Caco-2 (cell line): ENCODE measurements around the gene ADAMTSL2. TPM values are rescaled to one million over a fixed set of nuclear protein-coding genes. Genes with fewer than 3 reads are reported as not detected.

ENCODE experiments used
- BruUV-seq: library from RNA; stranded (reverse); fragments of 400-500 nt; replicated peaks from 2 replicates; lab custom pipeline; 2021; lab: Mats Ljungman, UMichigan
- CTCF ChIA-PET: fragments of 300-600 bp; sonication (Branson Sonifier 250); formaldehyde crosslinking; loops from one replicate; lab custom pipeline; 2022; ENCODE audit warnings: antibody characterized with exemption; lab: Charles Lee
- POLR2A ChIA-PET: fragments of 300-600 bp; sonication (Branson Sonifier 250); formaldehyde crosslinking; loops from one replicate; lab custom pipeline; 2022; ENCODE audit warnings: antibody characterized with exemption; lab: Charles Lee
- DNase-seq, 2 experiments: peaks; one replicate each; pipeline versions ENCODE4 v3.0.0 to v3.0.0-alpha.2; 2020 to 2022
- H3K27me3 ChIP-seq: replicated peaks from 2 replicates; pipeline ENCODE4 v1.6.0; 2011; ENCODE audit warnings: low read length; ENCODE audit not compliant: control insufficient read depth, insufficient read depth
- H3K36me3 ChIP-seq: 2 replicates; pipeline ENCODE4 v1.5.1; 2011; ENCODE audit warnings: low read length; ENCODE audit not compliant: control insufficient read depth, insufficient read depth
- H3K4me1 ChIP-seq: fragments of 250-450 bp; sonication (Bioruptor Pico); 2 replicates; pipeline ENCODE4 v1.5.1; 2020; ENCODE audit warnings: mild to moderate bottlenecking
- H3K4me3 ChIP-seq: 2 replicates; pipeline ENCODE4 v1.5.1; 2011; ENCODE audit warnings: low read depth, mild to moderate bottlenecking, control low read depth, low read length
- H3K9me3 ChIP-seq: fragments of 250-450 bp; sonication (Bioruptor Pico); 2 replicates; pipeline ENCODE4 v1.5.1; 2020; ENCODE audit warnings: mild to moderate bottlenecking, moderate library complexity
- H3K27ac Mint-ChIP-seq: one replicate; pipeline ENCODE4 v1.8.0; 2022; ENCODE audit warnings: mixed read lengths; ENCODE audit not compliant: unreplicated experiment
- H3K27me3 Mint-ChIP-seq: one replicate; pipeline ENCODE4 v1.8.0; 2022; ENCODE audit warnings: mixed read lengths; ENCODE audit not compliant: insufficient read depth, unreplicated experiment
- H3K36me3 Mint-ChIP-seq: one replicate; pipeline ENCODE4 v1.8.0; 2022; ENCODE audit warnings: mild to moderate bottlenecking, mixed read lengths; ENCODE audit not compliant: insufficient read depth, unreplicated experiment
- H3K4me1 Mint-ChIP-seq: one replicate; pipeline ENCODE4 v1.8.0; 2022; ENCODE audit warnings: low read depth, mixed read lengths; ENCODE audit not compliant: unreplicated experiment
- H3K4me3 Mint-ChIP-seq: one replicate; pipeline ENCODE4 v1.8.0; 2022; ENCODE audit warnings: mild to moderate bottlenecking, moderate library complexity, mixed read lengths; ENCODE audit not compliant: unreplicated experiment
- H3K9me3 Mint-ChIP-seq: one replicate; pipeline ENCODE4 v1.8.0; 2022; ENCODE audit warnings: mixed read lengths; ENCODE audit not compliant: unreplicated experiment
- intact Hi-C: fragments of 100-400 bp; cut with micrococcal nuclease; formaldehyde crosslinking; loops from one replicate; pipeline ENCODE4 v1.10.0; 2022; ENCODE audit not compliant: unreplicated experiment
- total RNA-seq: library from RNA; stranded (reverse); gene quantifications from 2 replicates; pipeline ENCODE4 v1.2.3, GENCODE V29; 2022
- TF ChIP-seq, protein P1 (sequence below), 2 experiments: fragments of 200-600 bp in 1 of 2; IDR thresholded peaks; 1 replicate in 1 of 2; 2 replicates in 1 of 2; pipeline versions ENCODE4 v1.5.1 to v1.8.0; 2011 to 2022; ENCODE audit warnings: antibody characterized with exemption in 1 of 2, control low read depth in 1 of 2, inconsistent platforms in 1 of 2, low read depth in 1 of 2, low read length in 1 of 2, mild to moderate bottlenecking in 1 of 2, moderate library complexity in 1 of 2; ENCODE audit not compliant: insufficient read depth in 1 of 2, severe bottlenecking in 1 of 2, unreplicated experiment in 1 of 2

Gene ADAMTSL2
- total RNA-seq, 1 experiment from 2014 or later: 0.68 TPM

GRCh38 chr9:133519693-133520092 is 14.8 kb upstream of the ADAMTSL2 start:
- POLR2A ChIA-PET: no interaction called here
- H3K27me3 ChIP-seq: no peaks in the 10 kb centered on the region

DNA sequence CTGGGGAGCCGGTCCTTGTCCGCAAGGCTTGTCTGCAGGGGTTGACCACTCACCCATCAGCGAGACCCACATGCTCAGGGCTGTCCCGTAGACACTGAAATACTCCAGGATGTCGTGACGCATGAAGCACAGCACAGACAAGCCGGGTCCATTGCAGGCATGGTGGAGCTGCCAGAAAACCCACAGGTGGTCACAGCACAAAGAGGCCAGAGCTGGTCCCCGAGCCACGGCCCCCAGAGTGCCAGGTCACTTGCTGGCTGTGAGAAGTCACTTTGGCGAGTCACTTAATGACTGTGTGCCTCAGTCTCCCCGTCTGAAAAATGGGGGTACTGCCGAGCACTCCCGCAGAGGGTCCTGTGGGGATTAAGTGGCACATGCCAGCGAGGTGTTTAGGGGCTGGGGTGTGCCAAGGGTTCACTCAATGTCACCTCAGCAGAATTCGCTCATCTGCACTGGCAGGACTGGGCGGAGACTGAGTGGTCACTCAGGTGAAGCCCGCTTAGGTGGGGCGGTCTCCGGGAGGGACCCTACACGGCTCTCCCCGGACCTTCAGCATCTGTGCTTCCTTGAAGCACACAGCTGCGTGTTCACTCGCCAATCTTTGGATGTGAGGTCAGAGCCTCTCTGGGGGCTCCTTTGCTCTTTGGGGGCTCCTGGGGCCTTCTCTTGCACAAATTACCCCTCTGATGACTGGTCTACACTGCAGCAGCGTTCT is 14.2 kb upstream of the ADAMTSL2 start:
- H3K36me3 Mint-ChIP-seq: no peaks in the 10 kb centered on the region
- no peaks in the 10 kb centered on the region for H3K27me3 Mint-ChIP-seq
- Histone ChIP-seq H3K4me1 (no peaks in the 10 kb centered on the region), H3K27me3 (no peaks in the 10 kb centered on the region), H3K9me3 (no peaks in the 10 kb centered on the region), H3K36me3 (no peaks in the 10 kb centered on the region), H3K4me3 (no peak overlapping the region)
- BruUV-seq: no TSS peak
- H3K4me1 Mint-ChIP-seq: no peaks in the 10 kb centered on the region
- no peak for DNase-seq
- intact Hi-C loops: no loop called here
- H3K4me3 Mint-ChIP-seq: no peak overlapping the region
- ChIA-PET POLR2A (no interaction called here), CTCF (no interaction called here)
- TF ChIP-seq, protein P1, sequence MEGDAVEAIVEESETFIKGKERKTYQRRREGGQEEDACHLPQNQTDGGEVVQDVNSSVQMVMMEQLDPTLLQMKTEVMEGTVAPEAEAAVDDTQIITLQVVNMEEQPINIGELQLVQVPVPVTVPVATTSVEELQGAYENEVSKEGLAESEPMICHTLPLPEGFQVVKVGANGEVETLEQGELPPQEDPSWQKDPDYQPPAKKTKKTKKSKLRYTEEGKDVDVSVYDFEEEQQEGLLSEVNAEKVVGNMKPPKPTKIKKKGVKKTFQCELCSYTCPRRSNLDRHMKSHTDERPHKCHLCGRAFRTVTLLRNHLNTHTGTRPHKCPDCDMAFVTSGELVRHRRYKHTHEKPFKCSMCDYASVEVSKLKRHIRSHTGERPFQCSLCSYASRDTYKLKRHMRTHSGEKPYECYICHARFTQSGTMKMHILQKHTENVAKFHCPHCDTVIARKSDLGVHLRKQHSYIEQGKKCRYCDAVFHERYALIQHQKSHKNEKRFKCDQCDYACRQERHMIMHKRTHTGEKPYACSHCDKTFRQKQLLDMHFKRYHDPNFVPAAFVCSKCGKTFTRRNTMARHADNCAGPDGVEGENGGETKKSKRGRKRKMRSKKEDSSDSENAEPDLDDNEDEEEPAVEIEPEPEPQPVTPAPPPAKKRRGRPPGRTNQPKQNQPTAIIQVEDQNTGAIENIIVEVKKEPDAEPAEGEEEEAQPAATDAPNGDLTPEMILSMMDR (IDR thresholded peaks at IDR 0.05; ENCODE audit: insufficient read depth in 1 of 2, low read depth in 1 of 2, low read length in 1 of 2, severe bottlenecking in 1 of 2, unreplicated experiment in 1 of 2): no peak
- no peak overlapping the region for H3K27ac Mint-ChIP-seq
- H3K9me3 Mint-ChIP-seq: no peaks in the 10 kb centered on the region

More at GRCh38 chr9:133519693-133520092, 14.8 kb upstream of the ADAMTSL2 start:
- no peaks in the 10 kb centered on the region for H3K9me3 ChIP-seq
- Mint-ChIP-seq H3K4me1 (no peaks in the 10 kb centered on the region), H3K4me3 (no peak overlapping the region), H3K27me3 (no peaks in the 10 kb centered on the region), H3K36me3 (no peaks in the 10 kb centered on the region), H3K9me3 (no peaks in the 10 kb centered on the region), H3K27ac (no peak overlapping the region)
- no peaks in the 10 kb centered on the region for H3K4me1 ChIP-seq
- no peaks in the 10 kb centered on the region for H3K36me3 ChIP-seq
- no peak for DNase-seq
- CTCF ChIA-PET: no interaction called here
- H3K4me3 ChIP-seq: no peak overlapping the region
- intact Hi-C loops: no loop called here
- no TSS peak for BruUV-seq
- TF ChIP-seq, protein P1 (IDR thresholded peaks at IDR 0.05; ENCODE audit: insufficient read depth in 1 of 2, low read depth in 1 of 2, low read length in 1 of 2, severe bottlenecking in 1 of 2, unreplicated experiment in 1 of 2): no peak

DNA sequence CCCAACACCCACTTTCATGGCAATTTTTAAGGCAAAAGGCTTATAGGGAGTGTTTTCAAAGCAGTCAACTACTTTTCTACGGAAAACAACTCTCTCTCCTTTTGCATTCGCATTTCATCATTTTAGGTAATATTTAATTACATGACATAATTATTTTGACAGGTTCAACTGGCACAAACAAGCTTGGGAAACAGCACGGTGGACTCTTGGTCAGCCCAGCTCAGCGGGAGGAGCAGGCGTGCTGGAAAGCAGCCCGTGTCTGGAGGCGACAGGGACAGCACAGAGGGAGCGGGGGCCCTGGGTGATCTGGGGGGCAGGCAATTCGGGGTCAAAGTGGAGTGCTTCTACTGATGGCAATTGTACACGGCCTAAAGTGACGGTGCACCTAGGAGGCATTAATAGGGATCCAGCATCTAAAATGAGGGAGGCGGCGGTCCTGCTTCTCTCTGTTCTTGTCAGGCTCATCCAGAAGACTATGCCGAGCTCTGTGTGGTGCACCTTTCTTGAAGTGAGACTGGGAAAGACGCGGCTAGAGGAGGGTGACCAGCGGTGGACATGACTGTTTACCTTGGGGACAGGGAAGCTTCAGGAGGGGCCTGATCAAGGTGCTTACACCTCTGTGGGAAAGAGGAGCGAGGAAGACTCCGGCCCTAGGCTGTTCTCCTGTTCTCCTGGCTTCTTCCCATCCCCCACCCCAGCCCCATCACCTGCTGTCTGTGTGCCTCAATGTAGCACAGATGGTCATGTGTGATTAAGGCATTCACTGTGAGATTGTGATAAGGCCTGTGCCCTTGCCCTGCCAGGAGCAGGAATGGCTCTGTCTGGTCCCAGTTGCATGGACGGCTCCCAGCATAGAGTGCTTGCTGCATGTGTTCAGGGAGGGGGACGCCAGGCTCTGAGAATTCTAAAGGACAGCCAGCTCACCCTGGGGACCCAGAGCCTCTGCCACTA is 13.1 kb upstream of the ADAMTSL2 start:
- Mint-ChIP-seq H3K4me3 (no peak overlapping the region), H3K4me1 (peaks cover 2% of the 10 kb centered on the region), H3K36me3 (no peaks in the 10 kb centered on the region), H3K27me3 (no peaks in the 10 kb centered on the region), H3K9me3 (no peaks in the 10 kb centered on the region), H3K27ac (no peak overlapping the region)
- TF ChIP-seq, protein P1 (IDR thresholded peaks at IDR 0.05; ENCODE audit: insufficient read depth in 1 of 2, low read depth in 1 of 2, low read length in 1 of 2, severe bottlenecking in 1 of 2, unreplicated experiment in 1 of 2): no peak
- no TSS peak for BruUV-seq
- no peak for DNase-seq
- Histone ChIP-seq H3K36me3 (no peaks in the 10 kb centered on the region), H3K4me3 (no peak overlapping the region), H3K27me3 (no peaks in the 10 kb centered on the region), H3K4me1 (no peaks in the 10 kb centered on the region), H3K9me3 (no peaks in the 10 kb centered on the region)
- CTCF ChIA-PET: interaction anchor here (0.8 kb wide), 1 partner anchor 206 kb away, joined by 3 read pairs; no protein-coding TSS in a partner anchor
- POLR2A ChIA-PET: no interaction called here
- intact Hi-C loops: no loop called here
